Endothelial cell of umbilical vein (primary cell): Measurements from ENCODE around the gene SARS1.

Experiments
- CTCF ChIP-seq, 2 donors: IDR thresholded peaks; 1 replicate in 1 of 2; 2 replicates in 1 of 2; pipeline ENCODE4 v1.5.1; 2011; ENCODE audit warnings: low read length in 2 of 2, mild to moderate bottlenecking in 2 of 2, moderate library complexity in 2 of 2, control low read depth in 1 of 2, inconsistent platforms in 1 of 2, low read depth in 1 of 2; ENCODE audit not compliant: insufficient read depth in 1 of 2; ENCODE audit errors: extremely low read depth in 1 of 2
- EZH2 ChIP-seq: IDR thresholded peaks from 2 replicates; pipeline ENCODE4 v1.6.1; 2012; ENCODE audit warnings: borderline replicate concordance, low read depth, mild to moderate bottlenecking, moderate library complexity, low read length, inconsistent platforms; ENCODE audit not compliant: severe bottlenecking
- JUN ChIP-seq: IDR thresholded peaks from 2 replicates; pipeline ENCODE4 v1.6.1; 2011; ENCODE audit warnings: borderline replicate concordance, low read depth; ENCODE audit not compliant: insufficient read length, insufficient read depth
- MAX ChIP-seq: IDR thresholded peaks from 2 replicates; pipeline ENCODE4 v1.6.1; 2011; ENCODE audit not compliant: insufficient read depth, insufficient read length
- MYC ChIP-seq: IDR thresholded peaks from one replicate; pipeline ENCODE4 v1.6.1; 2011; ENCODE audit warnings: mild to moderate bottlenecking, low read depth, low read length
- POLR2A ChIP-seq: IDR thresholded peaks from 2 replicates; pipeline ENCODE4 v1.6.1; 2012; ENCODE audit warnings: low read depth, mild to moderate bottlenecking, control low read depth, low read length
- POLR2AphosphoS5 ChIP-seq: IDR thresholded peaks from 2 replicates; pipeline ENCODE4 v1.6.1; 2012; ENCODE audit warnings: low read depth, mild to moderate bottlenecking, control low read depth, low read length, moderate library complexity; ENCODE audit not compliant: insufficient read depth

GRCh38 chr1:109171646-109172045, 42.1 kb upstream of the SARS1 start:
- TF ChIP-seq CTCF (IDR thresholded peaks at IDR 0.05; ENCODE audit: extremely low read depth in 1 of 2, insufficient read depth in 1 of 2, low read depth in 1 of 2, low read length in 2 of 2) (no peak), POLR2A (no peak), EZH2 (no peak), POLR2AphosphoS5 (no peak), JUN (no peak), MAX (no peak), MYC (no peak)
